ENCODE measurements around the gene RBM14.
A peak's percentile ranks its signal among the peaks of the same experiment; 100 is the strongest.

The RBM14 gene

DNA sequence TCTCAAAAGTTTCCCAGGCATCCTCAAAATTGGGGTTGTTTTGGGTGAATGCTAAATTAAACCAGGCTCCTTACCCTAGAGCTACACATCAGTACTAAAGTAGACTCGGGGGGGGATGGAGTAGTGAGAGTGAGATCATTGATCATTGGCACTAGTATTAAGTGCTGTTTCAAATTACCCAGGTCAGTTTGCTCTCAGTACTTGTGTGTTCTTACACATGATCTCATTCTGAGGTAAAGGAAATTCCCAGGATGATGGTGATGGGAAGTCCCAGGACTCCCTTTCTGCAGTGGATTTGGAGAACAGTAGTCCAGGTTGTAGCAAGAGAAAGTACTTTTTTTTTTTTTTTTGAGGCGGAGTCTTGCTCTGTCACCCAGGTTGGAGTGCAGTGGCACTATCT, 34.6 kb downstream of the RBM14 start:
- Histone ChIP-seq H3K4me3 (ENCODE audit: low read length in 2 of 2) (no peak overlapping the region), H3K36me3 (ENCODE audit: control insufficient read depth in 2 of 2, insufficient read depth in 2 of 2, low read length in 2 of 2) (peaks cover 31 to 32% of the 10 kb centered on the region in 2 donors), H3K9me3 (ENCODE audit: control insufficient read depth in 2 of 2, low read length in 2 of 2) (no peaks in the 10 kb centered on the region), H3K27me3 (ENCODE audit: control insufficient read depth in 1 of 2, insufficient read depth in 2 of 2, low read length in 2 of 2) (no peaks in the 10 kb centered on the region), H3K4me1 (ENCODE audit: control insufficient read depth, insufficient read depth, low read length) (peaks cover 10% of the 10 kb centered on the region), H3K9ac (ENCODE audit: low read length in 2 of 2) (no peak overlapping the region), H3K27ac (ENCODE audit: low read length) (no peak overlapping the region)

DNA sequence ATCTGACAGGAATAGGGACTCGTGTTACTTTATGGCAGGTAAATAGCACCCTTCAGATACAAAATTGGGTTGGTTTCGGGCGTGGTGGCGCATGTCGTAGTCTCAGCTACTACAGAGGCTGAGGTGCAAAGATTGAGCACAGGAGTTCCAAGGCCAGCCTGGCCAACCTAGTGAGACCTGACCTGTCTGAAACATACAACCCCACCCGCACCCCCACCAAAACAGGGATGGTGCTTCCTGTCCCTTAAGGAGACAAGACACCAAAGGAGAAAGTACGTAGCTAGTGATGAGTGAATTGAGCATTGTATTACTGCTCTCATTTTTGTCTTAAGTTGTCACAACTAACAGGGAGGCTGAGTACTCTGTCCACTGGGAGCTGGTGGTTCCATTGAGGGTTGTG, 36.2 kb downstream of the RBM14 start:
- Histone ChIP-seq H3K4me3 (ENCODE audit: low read length in 2 of 2) (no peak overlapping the region), H3K9me3 (ENCODE audit: control insufficient read depth in 2 of 2, low read length in 2 of 2) (no peaks in the 10 kb centered on the region), H3K27me3 (ENCODE audit: control insufficient read depth in 1 of 2, insufficient read depth in 2 of 2, low read length in 2 of 2) (no peaks in the 10 kb centered on the region), H3K36me3 (ENCODE audit: control insufficient read depth in 2 of 2, insufficient read depth in 2 of 2, low read length in 2 of 2) (peaks cover 16 to 17% of the 10 kb centered on the region in 2 donors), H3K27ac (ENCODE audit: low read length) (no peak overlapping the region), H3K4me1 (ENCODE audit: control insufficient read depth, insufficient read depth, low read length) (no peaks in the 10 kb centered on the region), H3K9ac (ENCODE audit: low read length in 2 of 2) (no peak overlapping the region)

DNA sequence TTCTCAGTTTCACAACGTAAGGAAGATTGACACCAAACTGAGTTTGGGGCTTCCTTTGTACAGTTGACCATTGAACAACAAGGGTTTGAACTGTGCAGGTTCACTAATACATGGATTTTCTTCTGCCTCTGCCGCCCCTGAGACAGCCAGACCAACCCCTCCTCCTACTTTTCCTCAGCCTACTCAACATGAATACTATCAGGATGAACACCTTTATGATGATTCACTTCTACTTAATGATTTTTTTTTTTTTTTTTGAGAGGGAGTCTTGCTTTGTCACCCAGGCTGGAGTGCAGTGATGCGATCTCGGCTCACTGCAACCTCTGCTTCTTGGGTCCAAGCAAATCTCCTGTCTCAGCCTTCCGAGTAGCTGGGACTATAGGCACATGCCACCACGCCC, 36.7 kb downstream of the RBM14 start:
- Histone ChIP-seq H3K4me1 (ENCODE audit: control insufficient read depth, insufficient read depth, low read length) (no peaks in the 10 kb centered on the region), H3K36me3 (ENCODE audit: control insufficient read depth in 2 of 2, insufficient read depth in 2 of 2, low read length in 2 of 2) (peaks cover 16 to 17% of the 10 kb centered on the region in 2 donors)

DNA sequence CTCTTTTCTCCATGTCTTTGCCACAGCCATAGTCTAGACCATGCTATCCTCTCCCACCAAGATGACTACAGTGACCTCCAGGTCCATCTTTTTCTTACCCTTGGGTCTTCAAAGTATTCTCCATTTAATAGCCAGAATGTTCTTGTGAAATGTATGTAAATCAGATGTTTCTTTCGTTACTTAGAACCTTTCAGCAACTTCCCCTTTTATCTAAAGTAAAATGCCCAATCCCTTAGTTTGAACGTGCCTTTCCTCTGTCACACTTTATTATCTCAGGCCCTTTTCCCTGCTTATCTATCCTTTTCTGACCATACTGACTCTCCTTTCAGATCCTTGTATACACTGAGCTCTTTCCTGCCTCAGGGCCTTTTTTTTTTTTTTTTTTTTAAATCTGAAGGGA, 43.3 kb downstream of the RBM14 start:
- peaks cover 10% of the 10 kb centered on the region in 2 donors for H3K36me3 ChIP-seq (ENCODE audit: control insufficient read depth in 2 of 2, insufficient read depth in 2 of 2, low read length in 2 of 2)

More for the DNA sequence above, 36.7 kb downstream of the RBM14 start:
- Histone ChIP-seq H3K27ac (ENCODE audit: low read length) (no peak overlapping the region), H3K4me3 (ENCODE audit: low read length in 2 of 2) (no peak overlapping the region), H3K27me3 (ENCODE audit: control insufficient read depth in 1 of 2, insufficient read depth in 2 of 2, low read length in 2 of 2) (no peaks in the 10 kb centered on the region), H3K9ac (ENCODE audit: low read length in 2 of 2) (no peak overlapping the region), H3K9me3 (ENCODE audit: control insufficient read depth in 2 of 2, low read length in 2 of 2) (no peaks in the 10 kb centered on the region)

DNA sequence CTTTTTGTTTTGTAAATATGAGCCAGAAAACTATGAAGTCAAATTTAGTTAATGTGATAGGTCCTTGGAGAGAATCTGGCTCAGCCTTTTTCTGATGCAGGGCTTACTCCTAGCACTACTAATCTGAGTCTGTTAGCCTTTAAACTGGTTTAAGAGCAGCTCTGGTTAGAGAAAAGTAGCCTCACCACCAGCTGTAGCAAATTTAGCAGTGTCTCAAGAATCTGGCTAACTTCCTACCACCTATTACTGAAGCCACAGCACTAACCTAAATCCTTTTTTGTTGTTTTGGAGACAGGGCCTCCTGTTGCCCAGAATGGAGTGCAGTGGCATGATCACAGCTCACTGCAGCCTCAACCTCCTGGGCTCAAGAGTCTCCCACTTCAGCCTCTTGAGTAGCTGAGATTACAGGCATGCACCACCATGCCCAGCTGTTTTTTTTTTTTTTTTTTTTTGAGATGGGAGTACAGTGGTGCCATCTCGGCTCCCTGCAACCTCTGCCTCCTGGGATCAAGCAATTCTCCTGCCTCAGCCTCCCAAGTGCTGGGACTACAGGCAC, 47.4 kb downstream of the RBM14 start:
- Histone ChIP-seq H3K9ac (ENCODE audit: low read length in 2 of 2) (no peak overlapping the region), H3K27me3 (ENCODE audit: control insufficient read depth in 1 of 2, insufficient read depth in 2 of 2, low read length in 2 of 2) (no peaks in the 10 kb centered on the region), H3K4me1 (ENCODE audit: control insufficient read depth, insufficient read depth, low read length) (peaks cover 3% of the 10 kb centered on the region), H3K27ac (ENCODE audit: low read length) (no peak overlapping the region), H3K9me3 (ENCODE audit: control insufficient read depth in 2 of 2, low read length in 2 of 2) (no peaks in the 10 kb centered on the region), H3K4me3 (ENCODE audit: low read length in 2 of 2) (no peak overlapping the region), H3K36me3 (ENCODE audit: control insufficient read depth in 2 of 2, insufficient read depth in 2 of 2, low read length in 2 of 2) (peaks cover 34 to 39% of the 10 kb centered on the region in 2 donors)

More for the DNA sequence above, 43.3 kb downstream of the RBM14 start:
- Histone ChIP-seq H3K9me3 (ENCODE audit: control insufficient read depth in 2 of 2, low read length in 2 of 2) (no peaks in the 10 kb centered on the region), H3K27ac (ENCODE audit: low read length) (no peak overlapping the region), H3K4me1 (ENCODE audit: control insufficient read depth, insufficient read depth, low read length) (peaks cover 3% of the 10 kb centered on the region), H3K9ac (ENCODE audit: low read length in 2 of 2) (no peak overlapping the region), H3K27me3 (ENCODE audit: control insufficient read depth in 1 of 2, insufficient read depth in 2 of 2, low read length in 2 of 2) (no peaks in the 10 kb centered on the region), H3K4me3 (ENCODE audit: low read length in 2 of 2) (no peak overlapping the region)

DNA sequence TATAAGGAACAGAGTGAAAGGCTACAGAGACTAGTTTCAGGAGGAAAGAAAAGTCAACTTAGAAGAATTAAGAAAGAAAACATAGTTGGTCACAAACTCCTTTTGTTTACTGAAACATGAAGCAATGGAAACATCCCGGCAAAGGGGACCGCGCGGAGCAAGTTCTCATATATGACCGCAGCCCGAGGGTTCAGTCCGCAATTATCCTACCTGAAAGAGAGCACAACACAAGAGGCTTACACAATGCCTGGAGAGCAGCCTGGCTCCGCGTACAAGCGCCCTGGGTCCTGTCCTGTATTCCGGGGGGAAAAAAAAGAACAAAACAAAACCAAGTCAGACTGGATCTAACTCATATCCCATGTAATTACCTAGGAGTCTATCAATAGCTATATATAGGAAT, 48.9 kb downstream of the RBM14 start:
- Histone ChIP-seq H3K4me1 (ENCODE audit: control insufficient read depth, insufficient read depth, low read length) (peaks cover 3% of the 10 kb centered on the region), H3K27ac (ENCODE audit: low read length) (no peak overlapping the region), H3K4me3 (ENCODE audit: low read length in 2 of 2) (no peak overlapping the region), H3K27me3 (ENCODE audit: control insufficient read depth in 1 of 2, insufficient read depth in 2 of 2, low read length in 2 of 2) (no peaks in the 10 kb centered on the region), H3K36me3 (ENCODE audit: control insufficient read depth in 2 of 2, insufficient read depth in 2 of 2, low read length in 2 of 2) (peaks cover 35 to 36% of the 10 kb centered on the region in 2 donors), H3K9me3 (ENCODE audit: control insufficient read depth in 2 of 2, low read length in 2 of 2) (no peaks in the 10 kb centered on the region), H3K9ac (ENCODE audit: low read length in 2 of 2) (no peak overlapping the region)

DNA sequence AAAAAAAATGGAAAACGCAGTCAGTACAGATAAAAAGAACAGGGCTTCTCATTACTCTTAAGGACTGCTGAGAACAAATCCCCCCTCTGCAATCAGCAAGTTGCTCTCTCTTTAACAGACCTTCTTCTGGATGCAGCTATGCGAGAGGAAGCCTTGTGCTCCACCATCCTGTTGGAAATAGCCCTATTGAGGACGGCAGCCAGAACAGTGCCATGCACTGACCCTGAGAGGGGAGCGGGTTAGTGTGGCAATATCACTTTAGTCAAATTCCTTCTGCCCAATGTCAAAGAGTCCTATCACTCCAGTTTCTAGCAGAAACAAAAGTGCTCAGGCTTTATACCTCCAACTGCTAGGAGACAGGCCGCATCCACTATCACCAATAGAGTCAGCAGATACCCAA, 54.4 kb downstream of the RBM14 start:
- peaks cover 20 to 24% of the 10 kb centered on the region in 2 donors for H3K36me3 ChIP-seq (ENCODE audit: control insufficient read depth in 2 of 2, insufficient read depth in 2 of 2, low read length in 2 of 2)

DNA sequence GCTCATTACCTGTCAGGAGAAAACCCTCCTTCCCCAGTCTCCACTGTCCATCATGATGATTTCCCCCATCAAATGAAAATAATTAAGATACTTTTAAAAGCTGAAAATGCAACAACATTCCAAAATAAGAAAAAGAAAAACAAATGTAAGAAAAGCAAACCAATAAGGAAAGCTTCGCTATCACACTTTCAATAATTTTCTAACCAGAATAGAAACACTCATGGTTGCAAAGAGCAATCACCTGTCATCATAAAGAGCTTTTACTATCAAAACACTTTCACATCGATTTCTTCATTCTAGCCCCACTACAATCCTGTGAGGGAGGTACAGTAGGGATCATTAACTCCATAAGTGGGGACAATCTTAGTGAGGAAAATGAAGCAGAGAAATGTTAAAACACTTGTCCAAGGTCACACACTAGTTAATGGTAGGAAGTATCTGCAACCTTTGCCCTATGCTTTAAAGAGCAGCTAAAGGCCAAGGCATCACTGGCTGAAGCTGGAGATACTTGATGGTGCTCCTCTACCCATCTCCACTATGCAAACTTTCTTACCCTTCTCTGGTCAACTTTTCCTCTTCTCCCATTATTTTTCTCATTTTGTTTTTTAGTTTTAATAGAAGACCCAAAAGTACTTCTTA, 58.7 kb downstream of the RBM14 start:
- H3K36me3 ChIP-seq (ENCODE audit: control insufficient read depth in 2 of 2, insufficient read depth in 2 of 2, low read length in 2 of 2): peaks cover 0 to 2% of the 10 kb centered on the region in 2 donors
- H3K4me3 ChIP-seq (ENCODE audit: low read length in 2 of 2): peak overlapping the region in 1 of 2 donors; percentile 7
- peaks cover 22% of the 10 kb centered on the region for H3K4me1 ChIP-seq (ENCODE audit: control insufficient read depth, insufficient read depth, low read length)
- no peaks in the 10 kb centered on the region for H3K27me3 ChIP-seq (ENCODE audit: control insufficient read depth in 1 of 2, insufficient read depth in 2 of 2, low read length in 2 of 2)
- H3K9me3 ChIP-seq (ENCODE audit: control insufficient read depth in 2 of 2, low read length in 2 of 2): no peaks in the 10 kb centered on the region
- no peak overlapping the region for H3K9ac ChIP-seq (ENCODE audit: low read length in 2 of 2)
- H3K27ac ChIP-seq (ENCODE audit: low read length): no peak overlapping the region

More for the DNA sequence above, 54.4 kb downstream of the RBM14 start:
- no peak overlapping the region for H3K27ac ChIP-seq (ENCODE audit: low read length)
- H3K9ac ChIP-seq (ENCODE audit: low read length in 2 of 2): no peak overlapping the region
- peaks cover 7% of the 10 kb centered on the region for H3K4me1 ChIP-seq (ENCODE audit: control insufficient read depth, insufficient read depth, low read length)
- H3K9me3 ChIP-seq (ENCODE audit: control insufficient read depth in 2 of 2, low read length in 2 of 2): no peaks in the 10 kb centered on the region
- H3K4me3 ChIP-seq (ENCODE audit: low read length in 2 of 2): no peak overlapping the region
- H3K27me3 ChIP-seq (ENCODE audit: control insufficient read depth in 1 of 2, insufficient read depth in 2 of 2, low read length in 2 of 2): no peaks in the 10 kb centered on the region

DNA sequence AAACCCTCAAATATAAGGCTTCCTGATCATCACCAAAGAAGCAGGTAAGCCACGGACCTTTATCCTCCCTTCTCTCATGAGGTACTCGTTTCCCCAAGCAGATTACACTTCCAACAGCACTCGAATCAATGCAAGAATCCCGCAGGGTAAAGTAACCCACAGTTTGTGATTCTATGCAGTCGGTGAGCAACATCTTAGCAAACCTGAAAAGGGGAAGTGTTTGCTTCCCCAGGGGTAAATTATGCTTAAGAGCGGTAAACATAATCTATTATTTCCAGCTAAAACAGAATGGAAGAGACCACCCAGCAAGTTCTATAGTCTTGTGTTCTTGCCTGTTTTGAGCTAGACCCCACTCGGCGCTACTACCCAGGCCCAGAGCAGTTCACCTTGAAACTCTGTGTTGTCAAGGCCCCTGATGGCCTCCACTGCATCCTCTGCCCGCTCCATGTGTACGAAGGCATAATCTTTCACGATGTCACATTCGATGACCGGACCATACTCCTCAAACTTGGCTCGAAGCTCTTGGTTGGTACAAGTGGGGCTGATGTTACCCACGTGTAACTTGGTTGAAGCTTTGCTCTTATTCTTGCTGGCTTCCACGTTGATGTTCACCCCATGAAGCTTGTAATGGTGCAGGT, 60.0 kb downstream of the RBM14 start:
- peaks cover 14% of the 10 kb centered on the region for H3K4me1 ChIP-seq (ENCODE audit: control insufficient read depth, insufficient read depth, low read length)
- no peak overlapping the region for H3K27ac ChIP-seq (ENCODE audit: low read length)
- no peaks in the 10 kb centered on the region for H3K27me3 ChIP-seq (ENCODE audit: control insufficient read depth in 1 of 2, insufficient read depth in 2 of 2, low read length in 2 of 2)
- no peaks in the 10 kb centered on the region for H3K9me3 ChIP-seq (ENCODE audit: control insufficient read depth in 2 of 2, low read length in 2 of 2)
- no peaks in the 10 kb centered on the region for H3K36me3 ChIP-seq (ENCODE audit: control insufficient read depth in 2 of 2, insufficient read depth in 2 of 2, low read length in 2 of 2)
- peak overlapping the region; percentile 77 to 86 for H3K4me3 ChIP-seq (ENCODE audit: low read length in 2 of 2)
- no peak overlapping the region for H3K9ac ChIP-seq (ENCODE audit: low read length in 2 of 2)
